HPDE6-E6E7 (cell line): ENCODE results near the gene FAHD2A.
A peak's percentile ranks its signal among the peaks of the same experiment; 100 is the strongest.
"Not testable (repeated sequence)": the region's sequence is repeated elsewhere in the genome, so short reads cannot be mapped to it uniquely, and the experiment has no call there.

Source experiments
- DNase-seq: peaks from one replicate; pipeline ENCODE4 v3.0.0; 2011; ENCODE audit warnings: missing footprints; ENCODE audit errors: extremely low spot score

The FAHD2A gene

GRCh38 chr2:95390881-95391321 lies 11.6 kb upstream of the FAHD2A start:
- no peak for DNase-seq

- no peak for DNase-seq
These were observed 10.7 kb upstream of the FAHD2A start for GRCh38 chr2:95391641-95392310.

- DNase-seq: no peak
These were observed 10.2 kb upstream of the FAHD2A start for GRCh38 chr2:95392320-95392719.

- no peak for DNase-seq
These were observed 9.6 kb upstream of the FAHD2A start for GRCh38 chr2:95392730-95393455.

- no peak for DNase-seq
These were observed 8.6 kb upstream of the FAHD2A start for GRCh38 chr2:95393901-95394300.

GRCh38 chr2:95399061-95399460 lies 3.4 kb upstream of the FAHD2A start:
- no peak for DNase-seq

- DNase-seq: no peak
These were observed 1.0 kb upstream of the FAHD2A start for GRCh38 chr2:95401480-95401879.

GRCh38 chr2:95402004-95402369 lies 521 bp upstream of the FAHD2A start:
- DNase-seq: not testable (repeated sequence)

GRCh38 chr2:95403204-95403721 lies 755 bp downstream of the FAHD2A start:
- not testable (repeated sequence) for DNase-seq

GRCh38 chr2:95403824-95404223 lies 1.3 kb downstream of the FAHD2A start:
- not testable (repeated sequence) for DNase-seq

GRCh38 chr2:95404676-95405075 lies 2.2 kb downstream of the FAHD2A start:
- not testable (repeated sequence) for DNase-seq

- not testable (repeated sequence) for DNase-seq
These were observed 8.7 kb downstream of the FAHD2A start for GRCh38 chr2:95411239-95411638.

GRCh38 chr2:95414015-95414594 lies 11.6 kb downstream of the FAHD2A start:
- DNase-seq: peak; percentile 42

- not testable (repeated sequence) for DNase-seq
These were observed 12.6 kb downstream of the FAHD2A start for GRCh38 chr2:95415138-95415537.

- not testable (repeated sequence) for DNase-seq
These were observed 13.1 kb downstream of the FAHD2A start for GRCh38 chr2:95415561-95415960.

GRCh38 chr2:95427196-95427867 lies 24.8 kb downstream of the FAHD2A start:
- DNase-seq: not testable (repeated sequence)

- DNase-seq: not testable (repeated sequence)
These were observed 27.4 kb downstream of the FAHD2A start for GRCh38 chr2:95429748-95430467.

GRCh38 chr2:95433373-95433772 lies 30.9 kb downstream of the FAHD2A start:
- not testable (repeated sequence) for DNase-seq

GRCh38 chr2:95433973-95434372 lies 31.5 kb downstream of the FAHD2A start:
- DNase-seq: not testable (repeated sequence)

GRCh38 chr2:95434507-95435076 lies 32.1 kb downstream of the FAHD2A start:
- DNase-seq: not testable (repeated sequence)
